ENCODE measurements around the gene DYNC1LI1. TPM values are rescaled to one million over a fixed set of nuclear protein-coding genes. Genes with fewer than 3 reads are reported as not detected.

DYNC1LI1 gene
- total RNA-seq: 56.9 and 65.8 TPM in 2 replicates

GRCh38 chr3:32570421-32571191 lies at the start of gene DYNC1LI1:
Gene DYNC1LI1, minus strand, starts transcription at chr3:32570858. Its CDS starts 88 bp downstream, at chr3:32570770.

GRCh38 chr3:32502118-32502945 lies 68.3 kb downstream of the DYNC1LI1 start, which contains the start of gene CMTM6:
Gene CMTM6, minus strand, starts transcription at chr3:32502852. Its CDS starts 107 bp downstream, at chr3:32502745.

Small RNA genes within 50 kb of the gene (small RNA-seq; reads per million reads assigned to genes)
- 0.42 reads per million for gene MIR548AY

Other genes starting within 250 kb of the DYNC1LI1 start
- gene CMTM7, start 179.0 kb downstream of the DYNC1LI1 start, total RNA-seq: 35.0 and 41.0 TPM in 2 replicates
- 127 and 141 TPM in 2 replicates for gene CMTM6, start 68.0 kb downstream of the DYNC1LI1 start, total RNA-seq
- gene CNOT10, start 114.3 kb upstream of the DYNC1LI1 start, total RNA-seq: 31.4 and 33.4 TPM in 2 replicates
- not detected in 2 replicates for gene TRIM71, start 247.1 kb upstream of the DYNC1LI1 start, total RNA-seq

Data from thoracic aorta endothelial cell (primary cell).